Nephron progenitor cell (in vitro differentiated cells): ENCODE measurements around the gene STX4.
A peak's percentile ranks its signal among the peaks of the same experiment; 100 is the strongest.

Source experiments
- DNase-seq: peaks from one replicate; pipeline ENCODE4 v3.0.0; 2021
- H3K27ac Mint-ChIP-seq: 2 replicates; pipeline ENCODE4 v1.8.0; 2021; ENCODE audit warnings: mild to moderate bottlenecking, moderate library complexity, mixed read lengths
- H3K27me3 Mint-ChIP-seq: 2 replicates; pipeline ENCODE4 v1.8.0; 2021; ENCODE audit warnings: mild to moderate bottlenecking, low read depth, mixed read lengths; ENCODE audit not compliant: poor library complexity
- H3K36me3 Mint-ChIP-seq: 2 replicates; pipeline ENCODE4 v1.8.0; 2021; ENCODE audit warnings: low read depth, mixed read lengths
- H3K4me1 Mint-ChIP-seq: 2 replicates; pipeline ENCODE4 v1.8.0; 2021; ENCODE audit warnings: mixed read lengths
- H3K4me3 Mint-ChIP-seq: 2 replicates; pipeline ENCODE4 v1.8.0; 2021; ENCODE audit warnings: mild to moderate bottlenecking, moderate library complexity, mixed read lengths
- H3K9me3 Mint-ChIP-seq: 2 replicates; pipeline ENCODE4 v1.8.0; 2021; ENCODE audit warnings: mild to moderate bottlenecking, moderate library complexity, mixed read lengths
- TF ChIP-seq, protein P1 (sequence below): fragments of 200-600 bp; sonication (generic); IDR thresholded peaks from 2 replicates; pipeline ENCODE4 v1.5.0; 2021; ENCODE audit warnings: antibody characterized with exemption

The STX4 gene

DNA sequence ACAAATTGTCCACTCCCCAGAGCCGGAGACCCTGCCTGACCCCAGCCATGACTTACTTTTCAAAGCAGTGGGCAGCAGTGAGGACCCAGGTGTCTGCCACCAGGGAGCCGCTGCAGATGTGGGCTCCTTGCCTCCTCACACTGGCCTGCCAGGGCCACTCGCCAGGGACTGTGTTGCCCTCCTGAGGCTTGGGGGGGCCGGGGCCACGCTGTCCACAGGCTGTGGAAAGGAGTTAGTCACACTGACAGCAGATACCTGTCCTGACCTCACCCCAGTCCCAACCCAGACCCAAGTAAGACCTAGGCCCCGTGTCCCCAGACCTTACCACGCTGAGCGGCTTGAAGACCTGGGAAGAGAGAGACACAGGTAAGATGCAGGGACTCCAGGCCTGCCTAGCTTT lies 54.1 kb downstream of the STX4 start:
- TF ChIP-seq, protein P1, sequence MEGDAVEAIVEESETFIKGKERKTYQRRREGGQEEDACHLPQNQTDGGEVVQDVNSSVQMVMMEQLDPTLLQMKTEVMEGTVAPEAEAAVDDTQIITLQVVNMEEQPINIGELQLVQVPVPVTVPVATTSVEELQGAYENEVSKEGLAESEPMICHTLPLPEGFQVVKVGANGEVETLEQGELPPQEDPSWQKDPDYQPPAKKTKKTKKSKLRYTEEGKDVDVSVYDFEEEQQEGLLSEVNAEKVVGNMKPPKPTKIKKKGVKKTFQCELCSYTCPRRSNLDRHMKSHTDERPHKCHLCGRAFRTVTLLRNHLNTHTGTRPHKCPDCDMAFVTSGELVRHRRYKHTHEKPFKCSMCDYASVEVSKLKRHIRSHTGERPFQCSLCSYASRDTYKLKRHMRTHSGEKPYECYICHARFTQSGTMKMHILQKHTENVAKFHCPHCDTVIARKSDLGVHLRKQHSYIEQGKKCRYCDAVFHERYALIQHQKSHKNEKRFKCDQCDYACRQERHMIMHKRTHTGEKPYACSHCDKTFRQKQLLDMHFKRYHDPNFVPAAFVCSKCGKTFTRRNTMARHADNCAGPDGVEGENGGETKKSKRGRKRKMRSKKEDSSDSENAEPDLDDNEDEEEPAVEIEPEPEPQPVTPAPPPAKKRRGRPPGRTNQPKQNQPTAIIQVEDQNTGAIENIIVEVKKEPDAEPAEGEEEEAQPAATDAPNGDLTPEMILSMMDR = no peak
- Mint-ChIP-seq H3K4me3 (no peak overlapping the region), H3K4me1 (peaks cover 3% of the 10 kb centered on the region), H3K27ac (peak overlapping the region; percentile 82), H3K36me3 (peaks cover 15% of the 10 kb centered on the region), H3K27me3 (peaks cover 3% of the 10 kb centered on the region), H3K9me3 (no peaks in the 10 kb centered on the region)
- DNase-seq = no peak

DNA sequence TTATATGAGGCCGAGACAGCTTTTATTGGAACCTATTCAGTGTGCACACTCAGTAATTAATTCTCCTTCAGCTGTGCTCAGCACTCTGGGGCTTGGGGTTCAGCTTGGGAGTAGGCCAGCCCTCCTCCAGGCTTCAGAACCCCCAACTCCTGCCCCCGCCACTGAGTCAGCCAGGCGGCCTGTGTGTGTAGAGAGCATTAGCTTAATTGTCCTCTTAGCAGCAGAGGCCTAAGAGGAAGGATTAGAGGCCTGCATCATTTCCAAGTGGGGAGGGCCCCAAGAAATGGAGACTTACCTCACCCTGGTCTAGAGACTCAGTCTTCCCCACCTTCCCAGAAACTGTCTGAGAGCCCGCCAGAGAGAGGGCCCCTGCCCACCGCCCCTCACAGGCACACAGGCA lies 54.6 kb downstream of the STX4 start:
- DNase-seq = no peak
- peaks cover 14% of the 10 kb centered on the region for H3K36me3 Mint-ChIP-seq
- no peak overlapping the region for H3K4me3 Mint-ChIP-seq
- H3K27ac Mint-ChIP-seq = no peak overlapping the region
- TF ChIP-seq, protein P1 = no peak
- H3K9me3 Mint-ChIP-seq = no peaks in the 10 kb centered on the region
- peaks cover 3% of the 10 kb centered on the region for H3K27me3 Mint-ChIP-seq
- peaks cover 7% of the 10 kb centered on the region for H3K4me1 Mint-ChIP-seq

DNA sequence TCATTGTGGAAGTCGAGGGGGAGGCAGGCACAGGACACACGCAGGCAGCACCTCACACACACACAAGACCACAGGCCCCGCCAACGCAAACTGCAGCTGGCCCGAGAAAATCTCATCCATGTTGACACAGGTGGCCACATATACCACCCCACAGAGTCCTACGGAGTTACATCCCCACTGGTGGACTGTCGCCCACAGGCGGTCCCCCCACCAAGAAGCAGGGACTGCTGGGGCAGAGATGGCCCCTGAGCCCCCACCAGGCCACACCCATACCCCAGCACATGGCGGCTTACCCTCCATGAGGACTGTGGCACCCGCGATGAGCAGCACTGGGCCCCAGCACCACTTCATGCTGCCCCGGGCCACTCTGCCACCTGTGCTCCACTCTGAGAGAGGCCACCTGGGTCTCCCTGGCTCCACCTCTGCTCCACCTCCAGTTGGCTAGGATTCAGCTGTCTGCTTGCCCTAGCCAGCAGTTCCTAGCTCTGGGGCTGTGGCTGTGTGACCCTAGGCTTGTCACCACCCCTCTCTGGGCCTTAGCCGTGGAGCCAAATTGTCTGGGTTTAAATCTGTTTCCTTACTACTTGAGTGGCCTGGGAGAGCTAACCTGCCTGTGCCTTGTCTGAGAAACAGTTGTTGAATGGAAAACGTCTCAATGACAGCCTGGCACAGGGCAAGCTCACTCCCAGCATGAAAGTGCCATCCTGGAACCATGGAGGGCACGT lies 55.3 kb downstream of the STX4 start, which contains the start of gene PRSS53:
Gene PRSS53, minus strand, starts transcription at position 485 of the 725 bp plus-strand sequence. Its CDS starts 134 bp downstream, at position 351.
- no peak within 1 kb of the TSS for H3K4me3 Mint-ChIP-seq
- peaks cover 14% of the 10 kb centered on the region for H3K36me3 Mint-ChIP-seq
- peaks cover 12% of the 10 kb centered on the region for H3K4me1 Mint-ChIP-seq
- TF ChIP-seq, protein P1 = no peak
- no peak for DNase-seq
- no peak within 1 kb of the TSS for H3K27ac Mint-ChIP-seq
- H3K27me3 Mint-ChIP-seq = peaks cover 3% of the 10 kb centered on the region
- H3K9me3 Mint-ChIP-seq = no peaks in the 10 kb centered on the region

DNA sequence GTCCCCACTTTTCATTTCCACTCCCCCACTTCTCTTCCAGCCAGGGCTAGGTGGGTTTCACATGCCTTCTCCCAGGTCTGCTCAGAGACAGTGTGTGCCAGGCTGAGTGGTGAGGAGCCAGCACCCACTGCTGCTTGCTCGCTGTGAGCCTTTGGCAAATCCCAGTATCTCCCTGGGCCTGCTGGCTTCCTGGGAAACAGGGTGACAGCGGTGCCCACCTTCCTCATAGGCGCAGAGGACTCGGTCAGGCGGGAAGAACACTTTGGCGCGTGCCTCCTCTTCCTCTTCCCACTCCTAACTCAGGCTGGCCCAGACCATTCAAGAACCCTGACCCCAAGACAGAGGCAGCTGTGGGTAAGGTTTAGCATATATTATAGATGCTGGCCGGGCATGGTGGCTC lies 55.8 kb downstream of the STX4 start:
- no peak overlapping the region for H3K27ac Mint-ChIP-seq
- H3K9me3 Mint-ChIP-seq = no peaks in the 10 kb centered on the region
- DNase-seq = no peak
- TF ChIP-seq, protein P1 = no peak
- H3K36me3 Mint-ChIP-seq = peaks cover 14% of the 10 kb centered on the region
- H3K4me1 Mint-ChIP-seq = peaks cover 18% of the 10 kb centered on the region
- no peak overlapping the region for H3K4me3 Mint-ChIP-seq
- H3K27me3 Mint-ChIP-seq = peaks cover 7% of the 10 kb centered on the region
